GM12878 (cell line): Measurements from ENCODE around the gene CLIP1.

Experiments
- CBFB ChIP-seq: IDR thresholded peaks from 2 replicates; pipeline ENCODE4 v1.6.1; 2016; ENCODE audit warnings: antibody characterized with exemption, low read depth
- CEBPB ChIP-seq, 2 experiments: fragments of 150-350 bp in 1 of 2; IDR thresholded peaks; 2 replicates each; pipeline ENCODE4 v1.6.1; 2012 to 2014; ENCODE audit warnings: low read depth in 2 of 2, low read length in 2 of 2, borderline replicate concordance in 1 of 2, inconsistent platforms in 1 of 2
- CTCF ChIP-seq, 3 experiments: IDR thresholded peaks in 2 of 3; conservative IDR thresholded peaks in 1 of 3; 2 replicates each; pipeline ENCODE4 v1.5.1; 2011; ENCODE audit warnings: low read depth in 3 of 3, low read length in 3 of 3, mild to moderate bottlenecking in 3 of 3, control low read depth in 2 of 3, moderate library complexity in 2 of 3, inconsistent platforms in 1 of 3, mixed read lengths in 1 of 3; ENCODE audit not compliant: control insufficient read depth in 2 of 3, insufficient read depth in 1 of 3; ENCODE audit errors: extremely low read depth in 1 of 3
- EP300 ChIP-seq, 2 experiments: fragments of 150-350 bp in 1 of 2; IDR thresholded peaks; 2 replicates each; pipeline ENCODE4 v1.6.1; 2011 to 2012; ENCODE audit warnings: low read depth in 2 of 2, low read length in 2 of 2, borderline replicate concordance in 1 of 2, improper control_type of control experiment in 1 of 2, inconsistent platforms in 1 of 2; ENCODE audit not compliant: control insufficient read depth in 1 of 2
- FOS ChIP-seq: IDR thresholded peaks from 3 replicates; pipeline ENCODE4 v1.6.1; 2011; ENCODE audit warnings: borderline replicate concordance; ENCODE audit not compliant: insufficient read length; ENCODE audit errors: extremely low read depth
- MAX ChIP-seq: IDR thresholded peaks from 2 replicates; pipeline ENCODE4 v1.6.1; 2012; ENCODE audit warnings: low read depth, low read length, improper control_type of control experiment
- PAX5 ChIP-seq: IDR thresholded peaks from 2 replicates; pipeline ENCODE4 v1.6.1; 2011; ENCODE audit warnings: low read depth, low read length, borderline replicate concordance
- POLR2A ChIP-seq: IDR thresholded peaks from 2 replicates; pipeline ENCODE4 v1.6.1; 2011; ENCODE audit warnings: low read depth, mild to moderate bottlenecking, low read length
- POLR2AphosphoS5 ChIP-seq: IDR thresholded peaks from 2 replicates; pipeline ENCODE4 v1.6.1; 2011; ENCODE audit warnings: mild to moderate bottlenecking, low read length, inconsistent platforms
- SMARCA5 ChIP-seq: fragments of 450-650 bp; IDR thresholded peaks from 2 replicates; pipeline ENCODE4 v1.6.1; 2017; ENCODE audit warnings: mild to moderate bottlenecking
- TAF1 ChIP-seq: IDR thresholded peaks from 2 replicates; pipeline ENCODE4 v1.6.1; 2011; ENCODE audit warnings: mild to moderate bottlenecking, low read depth, low read length, borderline replicate concordance
- USF1 ChIP-seq: IDR thresholded peaks from 2 replicates; pipeline ENCODE4 v1.6.1; 2011; ENCODE audit warnings: borderline replicate concordance, low read depth, mild to moderate bottlenecking, moderate library complexity, mixed read lengths, low read length; ENCODE audit not compliant: insufficient read depth; ENCODE audit errors: extremely low read length

GRCh38 chr12:122382919-122383350 is 39.5 kb downstream of the CLIP1 start:
- TF ChIP-seq MAX, result no peak
- no peak for TF ChIP-seq CBFB
- TF ChIP-seq FOS, result no peak
- TF ChIP-seq PAX5, result no peak
- no peak for TF ChIP-seq EP300 (IDR thresholded peaks at IDR 0.05; ENCODE audit: borderline replicate concordance in 1 of 2, control insufficient read depth in 1 of 2, low read depth in 2 of 2, low read length in 2 of 2)
- TF ChIP-seq CTCF (IDR thresholded peaks at IDR 0.05 in 2 of 3, conservative IDR thresholded peaks at IDR 0.05 in 1 of 3; ENCODE audit: control insufficient read depth in 2 of 3, extremely low read depth in 1 of 3, insufficient read depth in 1 of 3, low read depth in 3 of 3, low read length in 3 of 3), result no peak
- no peak for TF ChIP-seq SMARCA5
- TF ChIP-seq POLR2A, result no peak
- TF ChIP-seq TAF1, result no peak
- TF ChIP-seq CEBPB (IDR thresholded peaks at IDR 0.05; ENCODE audit: borderline replicate concordance in 1 of 2, low read depth in 2 of 2, low read length in 2 of 2), result no peak
- no peak for TF ChIP-seq POLR2AphosphoS5
- no peak for TF ChIP-seq USF1
